HG03025 (cell line): ENCODE data around the gene PJVK.
A peak's percentile ranks its signal among the peaks of the same experiment; 100 is the strongest.
"Not testable (repeated sequence)": the region's sequence is repeated elsewhere in the genome, so short reads cannot be mapped to it uniquely, and the experiment has no call there.

Experiments used
- ATAC-seq: cut with Tn5 transposase; IDR thresholded peaks from one replicate; pipeline ENCODE4 v1.9.1; 2021; ENCODE audit warnings: mild to moderate bottlenecking, moderate library complexity; ENCODE audit not compliant: unreplicated experiment, low FRiP score

Gene PJVK, protein sequence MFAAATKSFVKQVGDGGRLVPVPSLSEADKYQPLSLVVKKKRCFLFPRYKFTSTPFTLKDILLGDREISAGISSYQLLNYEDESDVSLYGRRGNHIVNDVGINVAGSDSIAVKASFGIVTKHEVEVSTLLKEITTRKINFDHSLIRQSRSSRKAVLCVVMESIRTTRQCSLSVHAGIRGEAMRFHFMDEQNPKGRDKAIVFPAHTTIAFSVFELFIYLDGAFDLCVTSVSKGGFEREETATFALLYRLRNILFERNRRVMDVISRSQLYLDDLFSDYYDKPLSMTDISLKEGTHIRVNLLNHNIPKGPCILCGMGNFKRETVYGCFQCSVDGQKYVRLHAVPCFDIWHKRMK

DNA sequence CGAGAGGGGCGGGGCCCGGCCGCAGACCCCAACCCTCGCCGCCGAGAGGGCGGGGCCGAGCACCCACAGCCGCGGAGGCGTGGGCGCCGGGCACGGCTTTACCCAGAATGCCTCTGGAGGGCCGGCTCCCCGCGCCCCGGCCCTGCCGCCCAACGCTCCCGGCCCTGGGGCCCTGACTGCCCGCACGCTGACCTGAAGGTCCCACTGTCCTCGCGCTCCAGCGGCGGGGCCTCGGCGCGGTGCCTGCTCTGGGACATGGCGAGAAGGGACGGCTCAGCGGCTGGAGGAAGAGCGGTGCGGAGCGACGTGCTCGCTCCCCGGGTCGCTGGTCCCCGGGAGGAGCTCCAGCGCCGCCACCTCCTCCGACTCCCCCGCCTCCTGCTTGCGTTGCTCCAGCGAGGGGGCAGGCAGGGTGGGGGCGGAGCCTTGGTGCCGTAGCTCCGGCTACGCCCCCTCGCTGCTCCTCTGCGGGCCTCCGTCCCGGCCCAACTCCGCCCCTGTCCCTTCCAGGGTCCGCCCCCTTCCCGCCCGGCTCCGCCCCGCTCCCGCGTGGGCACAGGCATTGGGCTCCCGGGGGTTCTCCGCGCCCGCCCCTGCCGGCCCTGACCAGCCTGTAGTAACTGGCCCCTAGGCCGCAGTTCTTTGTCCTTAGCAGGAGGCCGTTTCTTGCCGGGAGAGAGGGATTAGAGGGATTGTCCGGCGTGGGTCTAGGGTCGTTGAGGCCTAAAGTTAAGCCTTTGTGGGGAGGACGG is at the start of gene PJVK, which contains the start of gene PRKRA:
Gene PJVK, plus strand, starts transcription at position 605 of the 752 bp plus-strand sequence. CDS start 2,032 bp downstream, outside the sequence.
Gene PRKRA, minus strand, starts transcription at position 402 of the 752 bp plus-strand sequence. Its CDS starts 145 bp downstream, at position 257.
- peak; percentile 80 for ATAC-seq

DNA sequence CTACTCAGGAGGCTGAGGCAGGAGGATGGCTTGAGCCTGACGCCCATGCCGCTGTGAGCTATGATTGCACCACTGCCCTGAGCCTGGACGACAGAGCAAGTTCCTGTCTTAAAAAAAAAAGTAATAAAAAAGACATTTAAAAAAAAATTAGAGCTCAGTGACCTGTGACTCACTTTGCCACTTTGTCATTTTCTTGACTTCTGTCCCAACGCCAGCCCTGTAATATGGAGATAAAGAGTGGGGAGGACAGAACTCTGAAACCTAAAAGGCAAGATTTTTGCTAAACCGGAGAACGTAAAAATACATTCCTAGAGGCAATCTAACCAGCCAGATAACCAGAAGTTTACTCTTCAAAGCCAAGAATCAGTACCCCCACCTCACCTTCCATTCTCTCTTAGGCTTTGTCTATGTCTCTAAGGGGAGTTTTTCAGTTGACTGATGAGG is 49.2 kb upstream of the PJVK start:
- no peak for ATAC-seq

DNA sequence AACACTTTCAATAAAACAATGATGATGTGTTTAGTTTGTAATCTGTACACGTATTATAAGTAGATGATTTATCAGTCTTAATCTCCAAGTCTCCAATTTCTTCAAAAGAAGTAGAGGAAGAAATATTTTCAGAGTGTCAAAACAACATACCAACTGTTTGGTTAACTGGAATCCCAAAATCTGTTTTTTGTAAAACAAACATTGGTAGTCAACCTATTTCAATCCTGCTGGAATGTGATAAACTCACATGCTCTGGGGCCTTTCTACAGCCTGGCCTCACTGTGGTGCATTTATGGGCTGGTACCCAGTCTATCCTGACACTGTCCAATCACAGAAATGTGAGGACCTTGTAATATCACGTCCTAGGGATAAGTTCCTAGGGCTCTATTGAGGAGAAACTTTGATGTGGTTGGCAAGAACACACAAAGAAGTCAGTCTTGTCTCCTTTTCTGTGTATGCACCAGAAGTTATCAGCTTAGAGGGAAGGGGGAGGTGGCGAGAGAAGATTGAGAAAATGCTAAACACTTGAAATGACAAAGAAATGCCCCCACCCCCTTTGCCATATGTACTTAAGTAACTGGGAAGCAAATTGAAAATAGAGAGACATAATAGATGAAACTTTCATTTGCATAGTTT is 47.4 kb upstream of the PJVK start:
- ATAC-seq = peak; percentile 42

DNA sequence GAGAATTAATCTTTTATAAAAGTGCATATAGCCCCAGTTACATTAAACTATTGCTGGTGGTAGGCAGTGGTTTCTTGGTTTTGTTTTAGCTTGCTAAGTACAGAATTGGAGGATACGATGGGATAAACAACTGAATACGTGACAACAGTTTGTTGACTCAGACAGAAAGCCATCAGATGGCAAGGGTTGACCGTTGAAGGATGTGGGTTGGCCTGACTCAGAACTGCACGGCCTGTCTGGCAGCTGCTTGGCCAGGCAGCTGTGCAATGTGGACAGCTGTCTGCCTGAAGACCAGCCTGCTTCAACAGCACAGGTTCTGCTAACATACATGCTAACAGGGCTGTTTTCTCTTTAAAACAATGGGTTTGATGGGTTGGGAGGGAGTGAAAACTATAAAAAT is 46.8 kb upstream of the PJVK start:
- peak; percentile 99 for ATAC-seq

DNA sequence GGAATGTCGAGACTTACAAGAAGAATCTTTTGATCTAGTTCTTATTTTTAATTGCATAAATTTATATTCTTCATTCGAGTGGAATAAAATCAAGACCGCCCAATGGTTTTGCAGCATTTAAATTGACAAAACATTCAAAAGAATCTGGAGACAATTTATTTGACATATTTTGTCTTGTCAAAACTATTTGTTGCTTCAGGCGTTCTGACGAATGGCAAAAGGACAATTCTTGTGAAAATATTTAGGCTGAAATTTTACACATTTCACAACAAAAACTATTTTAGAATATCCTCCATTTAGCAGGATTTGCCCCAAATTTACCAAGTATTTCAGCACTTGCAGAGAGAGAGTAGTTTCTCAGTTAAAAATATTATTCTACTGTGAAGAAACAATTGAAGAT is 41.9 kb upstream of the PJVK start:
- no peak for ATAC-seq

DNA sequence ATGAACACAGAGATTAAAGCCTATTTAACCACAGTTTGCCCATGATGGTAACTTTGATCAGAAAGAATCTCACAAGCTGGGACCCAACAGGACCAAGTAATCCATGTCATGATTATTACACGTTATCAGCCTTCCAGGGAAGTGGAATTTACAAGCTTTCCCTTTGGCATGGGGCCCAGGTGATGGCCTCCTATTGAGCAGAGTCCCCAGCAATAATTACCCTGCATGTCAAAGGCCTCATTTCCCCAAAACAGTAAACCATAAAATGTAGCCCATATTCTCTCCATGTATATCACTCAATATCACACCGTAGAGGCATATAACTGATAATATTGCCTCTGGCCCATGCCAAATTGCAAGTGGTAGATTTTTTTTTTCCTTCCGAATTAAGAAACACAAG is 39.1 kb upstream of the PJVK start:
- no peak for ATAC-seq

DNA sequence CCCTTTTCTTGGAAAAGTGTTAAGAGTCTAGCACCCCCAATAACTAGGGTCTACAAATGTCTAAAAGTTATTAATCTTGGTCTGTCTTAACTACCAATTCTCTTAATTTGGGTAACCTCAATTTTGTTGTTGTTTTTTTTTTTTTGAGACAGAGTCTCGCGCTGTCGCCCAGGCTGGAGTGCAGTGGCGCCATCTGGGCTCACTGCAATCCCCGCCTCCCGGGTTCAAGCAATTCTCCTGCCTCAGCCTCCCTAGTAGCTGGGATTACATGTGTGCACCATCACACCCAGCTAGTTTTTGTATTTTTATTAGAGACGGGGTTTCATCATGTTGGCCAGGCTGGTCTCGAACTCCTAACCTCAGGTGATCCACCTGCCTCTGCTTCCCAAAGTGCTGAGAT is 38.7 kb upstream of the PJVK start:
- ATAC-seq = not testable (repeated sequence)

DNA sequence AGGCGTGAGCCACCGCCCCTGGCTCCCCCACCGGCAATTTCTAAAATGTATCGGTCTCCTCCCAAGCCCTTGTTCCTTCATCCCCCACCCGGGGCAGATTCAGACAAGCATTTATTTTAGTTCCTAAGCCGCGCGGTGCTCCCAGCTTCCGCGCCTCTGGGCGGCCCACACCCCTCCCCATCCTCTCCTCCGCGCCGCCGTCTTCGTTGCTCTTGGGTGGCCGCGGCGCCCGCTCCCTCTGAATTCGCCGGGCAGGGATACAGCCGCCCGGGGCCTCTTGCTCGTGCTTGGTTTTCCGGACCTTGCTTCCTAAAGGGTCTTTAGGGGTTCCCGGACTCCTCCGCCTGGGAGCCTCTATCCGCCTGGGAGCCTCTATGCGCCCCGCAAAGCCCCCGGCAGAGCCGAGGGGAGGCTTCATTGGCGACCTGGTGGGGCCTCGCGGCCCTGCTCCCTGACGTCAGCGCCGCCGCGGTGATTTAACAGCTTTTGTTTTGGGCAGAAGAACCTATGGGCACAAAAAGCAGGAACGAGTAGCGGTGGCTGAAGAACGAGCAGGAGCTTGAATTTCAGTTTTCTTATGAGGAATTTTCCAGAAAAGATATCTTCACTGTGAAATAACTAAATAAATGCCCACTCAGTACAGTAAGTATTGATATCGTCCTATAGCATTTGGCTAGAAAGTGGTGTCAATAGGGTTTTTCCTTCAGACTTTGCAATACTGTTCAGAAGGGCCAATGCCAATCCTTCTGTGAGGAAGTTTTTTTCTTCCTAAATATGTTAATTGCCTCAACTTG is 37.5 kb upstream of the PJVK start:
- ATAC-seq = peak; percentile 82

DNA sequence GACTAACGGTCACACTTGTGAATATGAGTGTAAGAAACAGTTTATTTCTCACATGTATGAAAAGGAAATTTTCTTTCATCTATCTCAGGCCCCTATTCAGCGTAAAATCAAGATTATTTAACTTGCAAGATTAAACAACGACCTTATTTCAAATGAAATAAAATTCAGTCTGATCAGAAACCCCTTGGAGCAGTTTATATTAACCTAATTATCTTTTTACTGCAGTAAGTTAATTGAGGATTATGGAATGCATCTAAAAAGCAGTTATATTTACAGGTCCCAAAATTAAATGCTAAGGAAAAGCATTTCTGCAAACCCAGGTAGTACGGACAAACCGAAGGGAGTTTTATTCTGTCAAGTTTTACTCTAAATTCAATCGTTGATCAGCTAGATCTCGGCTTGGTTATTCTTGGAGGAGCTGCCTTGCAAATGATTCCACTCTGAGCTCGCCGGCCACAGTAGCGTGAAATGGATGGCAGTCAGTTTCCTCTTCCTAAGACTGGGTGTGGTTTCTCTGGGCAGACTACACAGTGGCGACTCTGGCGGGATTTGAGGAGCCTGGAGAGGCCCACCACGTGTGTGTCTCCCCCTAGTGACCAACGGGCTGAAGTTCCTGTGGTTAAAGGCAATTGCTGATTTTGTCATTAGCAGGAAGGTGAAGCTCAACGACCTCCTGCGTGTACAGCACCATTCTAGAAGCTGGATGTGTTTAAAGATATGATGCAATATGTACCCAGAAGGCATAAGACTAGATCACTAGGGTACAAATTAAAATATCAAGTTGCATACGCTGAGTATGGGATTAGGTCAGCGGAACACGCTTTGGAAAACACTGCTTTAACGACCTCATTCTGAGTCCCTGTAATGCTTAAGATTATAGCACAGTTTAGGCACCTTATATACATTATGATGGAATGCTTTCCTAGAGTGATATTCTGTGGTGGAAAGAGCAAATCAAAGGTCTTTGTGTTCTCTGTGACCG is 36.6 kb upstream of the PJVK start:
- peak; percentile 83 for ATAC-seq

DNA sequence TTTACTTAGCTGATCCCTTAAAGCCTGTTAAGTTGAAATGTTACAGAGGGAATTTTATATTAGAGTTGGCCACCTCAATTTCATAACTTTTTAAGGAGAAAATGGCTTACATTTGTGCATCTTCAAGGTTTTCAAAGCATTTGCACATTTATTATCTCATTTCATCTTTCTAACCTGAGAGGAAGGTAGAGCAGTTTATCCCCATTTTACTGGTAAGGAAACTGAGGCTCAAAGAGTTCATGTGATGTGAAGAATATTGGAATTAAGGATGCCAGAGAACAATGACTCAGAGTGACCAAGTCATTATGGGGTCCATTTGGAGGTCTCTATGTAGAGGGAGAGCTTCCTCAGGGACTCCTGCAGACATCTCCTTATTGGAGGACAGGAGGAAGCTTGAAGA is 35.2 kb upstream of the PJVK start:
- ATAC-seq = no peak

DNA sequence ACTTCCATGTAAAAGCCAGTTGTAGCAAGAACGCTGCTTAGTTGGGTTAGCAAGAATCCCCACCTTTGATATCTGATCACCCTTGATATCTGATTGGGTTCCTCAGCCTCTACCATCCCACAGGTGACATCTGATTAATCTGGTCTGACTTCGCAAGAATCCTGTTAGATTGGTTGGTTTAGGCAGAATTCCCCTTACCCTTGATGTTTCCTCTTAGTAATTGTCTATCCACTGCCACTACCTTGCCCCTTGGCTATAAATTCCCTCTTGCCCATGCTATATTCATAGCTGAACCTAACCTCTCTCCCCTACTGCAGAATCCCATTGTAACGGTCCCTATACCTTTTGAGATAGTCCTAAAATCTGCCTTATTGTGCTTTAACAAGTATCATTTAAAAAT is 33.3 kb upstream of the PJVK start:
- no peak for ATAC-seq

DNA sequence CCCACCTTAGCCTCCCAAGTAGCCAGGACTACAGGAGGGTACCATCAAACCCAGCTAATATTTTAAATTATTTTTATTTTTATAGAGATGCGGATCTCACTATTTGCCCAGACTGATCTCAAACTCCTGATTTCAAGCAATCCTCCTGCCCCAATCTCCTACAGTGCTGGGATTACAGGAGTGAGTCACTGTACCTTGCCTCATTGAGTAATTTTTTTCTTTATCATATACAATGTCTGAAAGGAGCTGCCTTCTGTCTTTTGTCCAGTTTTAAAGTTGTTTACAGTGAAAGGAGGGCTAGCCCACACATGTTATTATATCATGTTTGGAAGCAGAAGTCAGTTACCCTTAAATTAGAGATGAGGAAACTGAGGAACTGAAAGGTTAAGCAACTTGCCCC is 32.8 kb upstream of the PJVK start:
- no peak for ATAC-seq

DNA sequence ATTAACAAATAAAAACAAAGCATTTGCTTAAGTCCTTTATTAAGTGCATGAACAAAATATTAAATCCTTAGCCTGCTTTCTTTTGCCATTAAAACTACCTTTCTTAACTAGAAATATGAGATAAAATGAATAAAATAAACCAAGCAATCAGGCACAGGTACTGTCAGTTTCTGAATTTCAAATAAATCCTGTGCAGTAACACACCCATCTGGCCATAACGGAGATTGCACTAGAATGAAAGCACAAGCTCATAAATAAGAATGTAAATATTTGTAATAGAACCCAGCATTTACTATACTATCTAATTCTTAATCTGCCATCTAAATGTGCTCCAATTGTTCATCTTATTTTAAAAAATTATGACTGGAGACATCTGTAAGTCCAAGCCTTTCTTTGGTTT is 32.1 kb upstream of the PJVK start:
- ATAC-seq = no peak

DNA sequence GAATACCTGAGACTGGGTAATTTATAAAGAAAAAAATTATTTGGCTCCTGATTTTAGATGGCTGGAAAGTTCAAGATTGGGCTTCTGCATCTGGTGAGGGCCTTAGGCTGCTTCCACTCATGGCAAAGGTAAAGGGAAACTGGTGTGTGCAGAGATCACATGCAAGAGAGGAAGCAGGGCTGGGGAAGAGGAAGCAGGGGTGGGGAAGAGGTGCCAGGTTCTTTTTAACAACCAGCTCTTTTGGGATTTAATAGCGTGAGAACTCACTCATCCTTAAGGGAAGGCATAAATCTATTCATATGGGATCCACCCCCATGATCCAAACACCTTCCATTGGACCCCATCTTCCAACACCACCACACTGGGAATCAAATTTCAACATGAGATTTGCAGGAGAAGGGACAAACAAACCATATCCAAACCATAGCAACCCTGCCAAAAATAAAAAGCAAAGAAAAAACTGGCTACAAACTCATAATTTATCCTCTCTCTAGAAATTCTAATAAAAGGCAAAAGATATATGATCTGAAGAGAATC is 30.6 kb upstream of the PJVK start:
- no peak for ATAC-seq

DNA sequence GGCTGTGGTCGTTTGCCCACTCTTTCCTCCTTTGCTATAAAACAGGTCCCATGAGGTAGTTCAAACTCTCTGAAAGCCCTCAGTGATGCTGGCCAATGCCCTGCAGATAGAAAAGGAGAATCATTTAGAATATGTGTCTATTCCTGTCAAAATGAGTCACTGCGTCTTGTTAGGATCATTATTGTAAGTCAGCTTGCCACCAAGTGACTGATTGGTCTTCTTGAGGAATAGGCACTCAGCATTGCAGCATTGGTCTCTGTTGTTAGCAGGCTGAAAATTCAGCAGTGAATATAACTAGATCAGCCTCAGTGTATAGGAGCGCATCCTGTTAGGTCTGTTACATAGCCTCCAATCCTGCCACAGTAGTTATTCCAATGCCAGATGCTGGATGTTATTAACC is 29.1 kb upstream of the PJVK start:
- no peak for ATAC-seq

DNA sequence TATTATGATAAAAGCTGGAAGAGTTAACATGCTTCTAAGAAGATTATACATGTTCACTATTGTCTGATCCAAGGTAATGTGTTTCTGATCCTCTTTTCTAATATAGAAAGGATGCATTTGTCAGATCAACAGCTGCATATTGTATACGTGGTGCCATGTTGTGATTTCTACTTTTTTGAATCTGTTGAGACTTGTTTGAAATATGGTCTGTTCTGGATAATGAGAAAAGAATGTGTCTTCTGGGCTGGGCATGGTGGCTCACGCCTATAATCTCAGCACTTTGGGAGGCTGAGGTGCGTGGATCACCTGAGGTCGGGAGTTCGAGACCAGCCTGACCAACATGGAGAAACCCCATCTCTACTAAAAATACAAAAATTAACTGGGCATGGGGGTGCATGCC is 27.4 kb upstream of the PJVK start:
- not testable (repeated sequence) for ATAC-seq

DNA sequence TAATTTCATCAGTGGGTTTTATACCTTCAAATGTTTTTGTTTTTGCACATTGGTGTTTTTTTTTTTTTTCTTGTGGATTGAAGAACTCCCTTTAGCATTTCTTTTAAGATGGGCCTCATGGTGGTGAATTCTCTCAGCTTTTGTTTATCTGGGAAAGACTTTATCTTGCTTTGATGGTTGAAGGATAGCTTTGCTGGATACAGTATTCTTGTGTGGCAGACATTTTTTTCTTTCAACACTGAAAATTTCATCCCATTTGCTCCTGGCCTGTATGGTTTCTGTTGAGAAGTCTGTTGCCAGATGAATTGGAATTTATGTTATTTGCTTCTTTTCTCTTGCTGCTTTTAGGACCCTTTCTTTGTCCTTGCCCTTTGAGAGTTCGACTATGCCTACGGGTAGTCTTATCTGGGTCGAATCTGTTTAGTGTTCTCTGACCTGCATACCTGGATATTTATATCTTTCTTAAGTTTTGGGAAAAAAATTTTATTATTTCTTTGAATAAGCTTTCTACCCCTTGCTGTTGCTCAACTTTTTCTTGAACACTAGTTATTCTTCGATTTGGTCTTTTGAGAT is 25.8 kb upstream of the PJVK start:
- ATAC-seq = no peak

DNA sequence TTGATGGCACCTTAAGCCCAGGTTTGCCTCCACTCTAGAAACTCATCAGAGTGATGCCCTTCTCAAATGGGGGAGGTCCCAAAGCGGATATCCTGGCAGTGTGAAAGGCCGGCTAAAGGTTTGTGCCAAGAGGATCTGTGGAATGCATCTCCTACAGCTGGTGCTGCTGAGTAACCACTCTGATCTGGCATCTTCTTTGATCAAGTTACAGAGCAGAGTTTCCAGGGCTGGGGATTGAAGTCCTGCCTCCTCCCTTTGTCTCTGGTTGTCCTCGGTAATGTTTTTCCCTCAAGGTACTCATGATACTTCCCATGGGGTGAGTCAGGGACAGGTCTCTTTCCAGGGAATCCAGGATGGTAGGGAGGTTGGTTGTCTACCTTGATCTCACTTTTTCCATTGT is 24.8 kb upstream of the PJVK start:
- no peak for ATAC-seq

DNA sequence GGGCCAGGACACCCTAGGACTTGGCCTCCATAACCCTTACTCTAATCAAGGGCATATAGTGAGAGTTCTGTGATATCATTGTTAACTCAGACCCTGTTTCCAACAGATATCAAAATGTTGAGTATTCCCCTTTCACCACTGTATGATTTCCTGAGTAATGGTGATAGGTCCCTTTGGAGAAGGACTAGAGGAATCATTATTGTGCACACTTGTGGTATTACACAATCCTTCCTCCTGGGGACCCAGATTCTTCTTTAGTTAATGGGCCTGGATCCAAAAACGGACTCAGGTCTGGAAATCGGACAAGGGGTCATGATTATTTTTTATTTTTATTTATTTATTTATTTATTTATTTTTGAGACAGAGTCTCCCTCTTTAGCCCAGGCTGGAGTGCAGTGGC is 23.7 kb upstream of the PJVK start:
- ATAC-seq = no peak
